HG03066 (cell line): ENCODE measurements around the gene GTF3C2.
"Not testable (repeated sequence)": the region's sequence is repeated elsewhere in the genome, so short reads cannot be mapped to it uniquely, and the experiment has no call there.

Experiments used
- ATAC-seq: cut with Tn5 transposase; IDR thresholded peaks from one replicate; pipeline ENCODE4 v1.9.1; 2021; ENCODE audit warnings: low read depth; ENCODE audit not compliant: unreplicated experiment

The GTF3C2 gene

DNA sequence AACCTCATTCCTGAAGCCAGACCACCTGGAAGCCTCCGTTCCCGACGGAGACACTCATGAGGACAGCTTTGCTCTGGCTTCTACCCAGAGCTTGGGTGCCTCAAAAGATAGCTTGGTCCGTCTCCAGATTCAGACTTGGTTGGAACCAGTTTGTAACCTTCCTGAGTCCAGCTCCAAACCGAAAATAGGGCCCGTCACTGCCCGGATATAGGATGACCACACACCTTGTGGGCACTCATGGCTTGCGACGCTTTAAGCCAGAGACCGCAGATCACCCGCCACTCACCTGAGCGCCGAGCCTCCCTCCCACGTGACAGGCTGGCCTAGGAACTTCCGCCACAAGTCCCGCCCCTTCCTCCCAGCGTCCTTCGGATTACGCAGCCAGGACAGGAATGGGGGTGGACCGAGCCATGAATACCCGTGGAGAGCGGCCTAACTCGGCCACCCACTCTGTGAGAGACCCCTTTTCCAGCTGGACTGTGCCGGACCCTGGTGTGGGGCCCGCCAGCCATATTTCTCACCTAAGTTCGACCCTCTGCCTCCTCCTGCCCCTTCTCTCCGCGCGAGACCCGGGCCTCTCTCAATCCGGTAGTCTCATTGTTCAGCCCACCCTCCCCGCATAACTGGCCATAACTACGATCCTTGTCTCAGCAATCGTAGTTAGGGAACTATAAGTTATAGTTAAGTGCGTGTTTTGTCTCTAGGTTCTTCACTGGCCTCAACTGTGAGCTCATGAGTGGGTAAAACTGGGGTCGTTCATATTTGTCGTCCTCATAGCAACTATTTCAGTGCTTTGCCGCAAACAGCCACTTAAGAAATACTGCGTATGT is 33.6 kb downstream of the GTF3C2 start, which contains the start of gene MPV17:
Gene MPV17 (minus strand): TSS at position 332 of the 830 bp plus-strand sequence. CDS start 580 bp downstream, outside the sequence.
- ATAC-seq, result peak; percentile 87

DNA sequence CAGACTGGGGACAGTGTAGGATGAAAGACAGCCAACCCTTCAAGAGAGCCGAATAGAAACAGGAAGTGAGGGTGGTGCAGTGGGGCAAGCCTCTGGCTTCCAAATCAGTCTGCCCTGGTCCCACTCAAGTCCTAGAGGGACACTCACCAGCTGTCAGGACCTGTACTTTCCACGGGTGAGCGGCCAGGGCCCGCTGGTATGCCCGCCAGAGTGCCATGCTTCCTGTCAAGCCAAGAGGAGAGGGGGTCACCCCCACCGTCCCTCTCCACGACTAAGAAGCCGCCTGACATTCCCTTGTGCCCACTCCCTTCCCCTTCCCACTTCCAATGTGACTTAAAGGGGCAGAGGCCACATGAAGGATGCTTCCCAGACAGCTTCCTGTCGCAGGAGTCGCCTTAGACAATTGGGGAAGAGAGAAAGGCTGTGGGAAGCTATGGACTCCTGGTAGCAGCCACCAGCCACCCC is 34.2 kb downstream of the GTF3C2 start:
- no peak for ATAC-seq

DNA sequence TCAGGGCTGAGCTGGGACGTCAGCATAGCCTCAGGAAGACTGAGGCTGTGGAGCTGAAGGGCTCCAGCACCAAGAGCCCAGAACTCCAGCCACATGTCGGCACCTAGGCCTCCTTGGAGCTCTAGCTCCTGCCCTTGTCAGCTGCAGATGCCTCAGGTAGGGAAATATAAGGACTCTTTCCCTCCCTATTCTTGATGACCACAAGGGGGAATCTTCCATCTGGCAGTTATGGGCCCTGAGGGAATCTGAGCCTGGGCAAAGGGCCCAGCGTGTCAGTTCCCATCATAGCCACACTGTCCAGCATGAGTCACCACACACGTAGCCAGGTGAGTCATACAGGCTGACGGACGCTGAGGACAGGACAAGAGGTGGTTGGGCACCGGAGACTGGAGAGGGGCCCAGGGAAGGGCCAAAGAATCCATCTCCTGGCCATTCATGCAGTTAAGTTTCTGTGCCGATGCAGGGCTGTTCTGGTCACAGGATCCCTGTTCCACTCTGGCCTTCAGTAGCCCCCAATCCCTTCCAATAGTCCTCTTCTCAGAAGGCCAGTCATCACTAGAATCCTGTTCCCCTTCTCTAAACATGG is 35.5 kb downstream of the GTF3C2 start:
- no peak for ATAC-seq

DNA sequence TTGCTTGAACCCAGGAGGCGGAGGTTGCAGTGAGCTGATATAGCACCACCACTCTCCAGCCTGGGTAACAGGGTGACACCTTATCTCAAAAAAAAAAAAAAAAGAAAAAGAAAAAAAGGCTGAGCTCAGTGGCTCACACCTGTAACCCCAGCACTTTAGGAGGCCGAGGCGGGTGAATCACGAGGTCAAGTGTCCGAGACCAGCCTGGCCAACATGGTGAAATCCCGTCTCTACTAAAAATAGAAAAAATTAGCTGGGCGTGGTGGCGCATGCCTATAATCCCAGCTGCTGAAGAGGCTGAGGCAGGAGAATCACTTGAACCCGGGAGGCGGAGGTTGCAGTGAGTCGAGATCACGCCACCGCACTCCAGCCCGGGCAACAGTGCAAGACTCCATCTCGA is 36.7 kb downstream of the GTF3C2 start:
- not testable (repeated sequence) for ATAC-seq

DNA sequence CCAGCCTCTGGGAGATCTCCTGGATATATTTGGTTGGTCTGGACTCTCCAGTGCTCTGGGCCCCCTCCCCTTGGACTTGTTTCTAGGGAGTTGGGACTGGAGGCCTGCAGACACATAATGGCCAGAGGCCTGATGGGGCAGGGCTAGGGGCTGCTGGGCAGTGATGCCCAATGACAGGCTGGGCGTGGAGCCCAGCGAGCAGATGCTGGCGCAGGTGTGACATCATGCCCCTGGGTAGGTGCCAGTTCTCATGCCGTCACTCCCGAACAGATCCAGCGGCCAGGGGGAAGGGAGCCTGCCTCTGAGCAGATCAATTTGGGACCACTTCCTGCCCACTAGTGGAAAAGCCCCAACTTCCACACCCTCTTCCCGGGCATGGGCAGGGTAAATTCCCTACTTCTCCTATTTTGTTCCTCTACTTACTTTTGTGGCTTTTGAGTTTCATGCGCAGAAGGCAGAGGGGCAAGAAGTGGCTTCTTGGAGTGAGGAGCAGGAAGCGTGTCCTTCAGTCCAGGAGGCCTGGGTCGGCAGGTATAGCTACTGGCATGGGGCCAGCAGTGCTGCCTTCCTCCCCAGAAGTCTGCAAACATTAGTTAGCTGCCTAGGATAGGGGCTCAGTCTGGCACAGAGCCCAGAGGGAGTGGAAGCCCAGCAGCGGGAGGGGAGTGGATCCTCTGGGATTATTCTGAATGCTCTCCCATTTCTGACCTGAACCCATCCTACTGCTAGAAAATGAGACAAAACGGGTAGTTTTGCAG is 39.7 kb downstream of the GTF3C2 start:
- ATAC-seq, result no peak

DNA sequence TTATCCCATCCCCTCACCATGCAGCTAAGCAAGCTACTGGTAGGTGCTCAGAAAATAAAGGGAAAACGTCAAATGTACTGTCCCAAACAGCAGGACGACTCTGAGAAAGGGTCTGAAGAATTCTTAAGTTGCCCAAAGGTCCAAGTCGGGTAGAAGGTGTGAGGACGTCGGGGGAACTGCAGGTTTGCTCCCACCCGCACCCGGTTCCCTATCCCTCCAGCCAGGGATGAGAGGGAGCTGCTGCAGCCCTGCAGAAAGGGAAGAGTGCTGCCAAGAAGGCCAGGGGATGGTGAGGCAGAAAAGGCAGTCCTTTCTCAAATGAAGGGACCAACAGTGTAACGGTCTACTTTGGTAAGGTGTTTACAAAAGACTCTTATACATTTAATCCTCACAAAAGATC is 41.4 kb downstream of the GTF3C2 start:
- no peak for ATAC-seq

DNA sequence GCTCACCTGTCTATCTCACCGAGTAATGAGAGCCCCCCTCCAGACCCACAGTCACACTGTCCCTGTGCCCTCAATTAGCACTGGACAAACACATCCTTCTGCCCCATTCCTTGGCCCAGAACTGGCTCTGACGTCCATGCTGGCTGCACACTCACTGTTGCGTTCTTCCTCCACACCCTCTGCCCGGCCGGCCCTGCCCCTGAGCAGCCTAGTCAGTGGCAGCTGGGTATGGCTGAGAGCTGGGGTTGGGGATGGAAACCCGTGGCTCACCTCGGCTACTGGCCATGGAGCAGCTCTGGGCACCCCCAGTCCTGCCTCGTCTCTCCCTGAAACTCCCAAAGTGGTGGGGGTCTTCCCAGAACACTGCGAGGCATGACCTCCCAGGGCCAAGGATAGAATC is 41.9 kb downstream of the GTF3C2 start:
- ATAC-seq, result no peak

DNA sequence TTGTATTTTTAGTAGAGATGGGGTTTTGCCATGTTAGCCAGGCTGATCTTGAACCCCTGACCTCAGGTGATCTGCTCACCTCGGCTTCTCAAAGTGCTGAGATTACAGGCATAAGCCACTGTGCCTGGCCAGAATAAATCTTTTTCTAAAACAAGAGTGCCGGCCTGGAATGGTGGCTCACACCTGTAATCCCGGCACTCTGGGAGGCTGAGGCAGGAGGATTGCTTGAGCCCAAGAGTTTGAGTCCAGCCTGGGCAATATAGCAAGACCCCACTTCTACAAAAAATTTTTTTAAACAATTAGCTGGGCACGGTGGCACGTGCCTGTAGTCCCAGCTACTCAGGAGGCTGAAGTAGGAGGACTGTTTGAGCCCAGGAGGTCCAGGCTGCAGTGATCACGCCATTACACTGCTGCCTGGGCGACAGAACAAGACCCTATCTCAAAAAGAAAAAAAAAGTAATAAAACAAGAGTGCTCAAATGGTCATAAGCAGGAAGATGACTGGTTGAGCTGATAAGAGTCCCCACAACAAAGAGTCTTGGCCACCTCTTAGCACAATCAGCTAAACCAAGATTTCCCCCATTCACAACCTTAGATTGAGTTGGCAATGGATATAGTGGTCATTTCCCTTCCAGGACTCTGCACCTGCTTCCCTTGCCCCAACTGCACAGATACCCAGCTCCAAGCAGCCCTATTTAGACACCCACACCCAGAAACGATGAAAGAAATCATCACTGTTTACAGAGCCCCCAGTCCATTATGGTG is 42.5 kb downstream of the GTF3C2 start:
- no peak for ATAC-seq

DNA sequence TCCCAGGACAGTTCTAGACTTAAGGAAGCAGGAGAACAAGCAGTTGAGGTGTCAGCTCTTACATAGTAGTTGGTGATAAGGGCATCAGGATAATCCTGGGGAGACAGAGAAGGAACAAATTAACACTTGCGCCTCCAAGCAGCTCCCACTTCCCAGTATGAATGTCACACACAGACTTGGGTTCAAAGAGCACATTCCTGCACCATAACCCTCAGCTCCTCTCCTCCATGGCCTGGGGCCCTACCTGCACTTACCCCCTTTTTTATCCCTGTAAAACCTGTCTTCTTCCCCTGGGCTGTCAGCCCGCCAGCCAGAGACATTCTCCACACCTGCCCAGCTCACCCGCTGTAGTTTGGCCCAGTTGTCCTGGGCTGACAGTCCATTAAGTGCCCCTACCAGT is 44.4 kb downstream of the GTF3C2 start:
- ATAC-seq, result no peak

DNA sequence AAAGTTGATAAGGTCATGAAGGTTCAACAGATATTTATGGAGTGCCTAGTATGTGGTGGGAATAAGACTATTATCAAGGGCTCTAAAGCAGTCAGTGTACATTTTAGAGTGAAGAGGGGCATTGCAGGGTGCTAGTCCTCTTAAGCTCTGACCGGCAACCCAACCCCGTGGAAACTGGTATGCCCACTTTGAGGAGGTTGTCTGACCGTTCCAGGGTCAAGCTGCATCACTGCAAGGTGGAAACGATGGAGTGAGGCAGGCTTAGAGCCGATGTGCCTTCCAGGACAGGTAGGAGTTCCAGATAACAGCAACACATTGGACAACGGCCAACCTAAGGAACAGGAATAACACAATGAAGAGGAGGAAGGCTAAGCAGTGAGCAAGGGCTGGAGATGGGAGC is 46.9 kb downstream of the GTF3C2 start:
- no peak for ATAC-seq

DNA sequence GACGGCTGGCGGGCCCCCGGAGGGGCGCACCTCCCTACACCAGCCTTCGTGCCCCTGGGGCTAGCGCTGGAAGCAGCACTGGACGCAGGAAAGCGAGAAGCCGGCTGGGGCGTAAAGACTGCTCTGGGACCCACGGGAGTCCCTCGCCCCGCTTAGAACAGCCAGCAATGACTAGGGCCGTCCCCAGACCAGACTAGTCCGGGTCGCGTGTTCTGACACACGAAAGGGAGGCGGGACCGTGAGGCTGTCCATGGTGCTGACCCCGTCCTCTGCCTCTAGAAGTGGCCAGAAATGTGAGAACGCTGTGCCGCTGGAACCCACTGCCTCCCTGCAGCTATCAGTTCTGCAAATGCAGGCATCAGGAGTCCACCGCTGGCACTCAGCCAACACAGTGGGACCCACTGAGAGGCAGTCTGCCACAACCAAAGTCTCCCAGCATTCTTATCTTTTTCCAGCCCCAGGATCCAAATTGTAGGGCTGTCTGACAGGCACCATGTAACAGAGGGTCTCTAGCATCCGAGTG is 48.1 kb downstream of the GTF3C2 start, which contains the start of gene UCN:
Gene UCN (minus strand): TSS at position 87 of the 523 bp plus-strand sequence. CDS start 550 bp downstream, outside the sequence.
- ATAC-seq, result no peak

DNA sequence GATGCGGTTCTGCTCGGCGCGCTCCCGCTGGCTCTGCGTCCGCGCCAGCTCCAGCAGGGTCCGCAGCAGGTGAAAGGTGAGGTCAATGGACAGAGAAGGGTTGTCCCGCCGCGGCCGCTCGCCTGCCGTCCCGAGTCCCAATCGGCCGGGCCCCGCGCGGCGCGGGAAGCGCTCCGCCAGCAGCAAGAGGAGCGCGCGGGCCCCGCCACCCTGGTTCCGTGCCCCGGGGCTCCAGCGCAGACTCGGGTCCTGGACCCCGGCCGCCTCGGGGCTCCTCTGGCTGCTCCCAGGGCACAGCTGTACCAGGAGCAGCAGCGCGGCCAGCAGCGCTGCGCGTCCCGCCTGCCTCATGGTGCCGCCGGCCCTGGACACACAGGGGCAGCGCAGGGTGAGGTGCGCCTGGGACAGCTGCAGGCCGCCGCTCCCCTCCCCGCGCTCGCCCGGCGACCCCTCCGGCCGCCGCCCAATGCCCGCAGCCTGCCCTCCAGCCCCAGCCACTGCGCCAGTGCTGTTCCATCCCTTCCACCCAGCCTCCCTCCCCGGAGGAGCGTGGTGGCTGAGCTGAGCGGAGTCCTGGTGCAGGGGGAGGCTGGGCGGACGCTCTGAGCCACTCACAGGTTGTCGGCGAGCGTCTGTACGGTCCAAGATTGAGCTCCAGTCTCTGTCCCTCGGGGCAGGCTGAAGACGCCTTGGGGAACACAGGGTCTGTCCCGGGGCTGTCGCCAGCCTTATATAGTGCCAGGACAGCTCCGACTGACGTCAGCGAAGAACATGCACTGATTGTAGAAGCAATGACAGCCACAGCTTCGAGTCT is 48.8 kb downstream of the GTF3C2 start:
- no peak for ATAC-seq

DNA sequence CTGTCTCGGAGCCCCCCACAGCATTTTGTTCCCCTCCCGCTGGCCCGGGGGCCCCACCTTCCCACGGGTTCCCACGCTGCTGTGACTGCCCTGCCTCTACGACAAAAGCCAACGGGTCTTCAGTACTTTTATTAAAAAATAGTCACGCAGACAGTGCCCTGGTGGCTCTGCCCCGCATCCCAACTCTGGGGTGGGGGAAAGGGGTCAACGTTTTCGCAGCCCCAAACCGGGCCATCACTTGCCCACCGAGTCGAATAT is 49.3 kb downstream of the GTF3C2 start:
- no peak for ATAC-seq

DNA sequence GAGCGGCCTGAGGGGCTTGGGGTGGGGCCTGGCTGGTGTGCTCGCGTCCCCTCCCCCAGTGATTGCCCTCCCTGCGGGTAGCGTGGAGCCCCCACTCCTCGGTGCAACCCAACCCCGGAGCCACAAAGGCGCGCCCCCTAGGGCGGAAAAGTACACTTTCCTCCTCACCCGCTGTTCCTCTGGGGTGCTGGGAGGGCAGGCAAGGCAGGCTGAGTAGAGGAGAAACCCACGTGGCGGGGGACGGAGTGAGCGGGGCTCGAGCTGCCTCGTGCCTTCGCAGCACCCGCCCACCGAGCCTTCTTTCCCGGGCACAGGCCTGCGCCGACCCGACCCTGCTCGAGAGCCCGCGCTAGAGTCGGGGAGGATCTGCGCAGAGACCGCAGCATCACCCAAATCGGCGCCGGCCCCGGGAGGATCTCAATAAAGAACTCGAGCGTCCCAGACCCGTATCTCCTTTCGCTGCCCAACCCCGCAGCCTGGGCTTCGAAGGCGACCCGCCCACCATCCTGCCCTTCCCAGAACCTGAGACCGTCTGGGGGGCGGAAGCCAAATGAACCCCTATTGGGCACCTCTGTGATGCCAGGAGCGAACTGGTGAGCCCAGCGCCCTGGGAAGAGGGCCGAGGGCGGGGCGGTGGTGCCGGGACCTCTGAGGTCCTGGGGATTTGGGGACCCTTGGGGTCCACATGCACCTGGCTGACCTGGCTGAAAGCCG is 49.8 kb downstream of the GTF3C2 start:
- no peak for ATAC-seq

DNA sequence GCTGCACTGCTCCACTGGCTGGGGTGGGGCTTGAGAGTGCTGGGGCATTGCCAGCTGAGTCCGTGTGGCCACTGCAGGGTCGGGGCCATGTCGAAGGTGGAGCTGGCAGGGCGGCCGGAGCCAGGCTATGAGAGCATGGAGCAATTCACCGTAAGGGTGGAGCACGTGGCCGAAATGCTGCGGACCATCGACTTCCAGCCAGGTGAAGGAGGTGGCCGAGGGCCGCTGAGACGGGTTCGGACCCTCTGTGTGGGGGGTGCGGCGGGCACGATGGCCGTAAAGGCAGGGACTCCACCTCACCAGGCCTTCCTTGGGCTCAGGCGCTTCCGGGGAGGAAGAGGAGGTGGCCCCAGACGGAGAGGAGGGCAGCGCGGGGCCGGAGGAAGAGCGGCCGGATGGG is 50.4 kb downstream of the GTF3C2 start:
- no peak for ATAC-seq

DNA sequence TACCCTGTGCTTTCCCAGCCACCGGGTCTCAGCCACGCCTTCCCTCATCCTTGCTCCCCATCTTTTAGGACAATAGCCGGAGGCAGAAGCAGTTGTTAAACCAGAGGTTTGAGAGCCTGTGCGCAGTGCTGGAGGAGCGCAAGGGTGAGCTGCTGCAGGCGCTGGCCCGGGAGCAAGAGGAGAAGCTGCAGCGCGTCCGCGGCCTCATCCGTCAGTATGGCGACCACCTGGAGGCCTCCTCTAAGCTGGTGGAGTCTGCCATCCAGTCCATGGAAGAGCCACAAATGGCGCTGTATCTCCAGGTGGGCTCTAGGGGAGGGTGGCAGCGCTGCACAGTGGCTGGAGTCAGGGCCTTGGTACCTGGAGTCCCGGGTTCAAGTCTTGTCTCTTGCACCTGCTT is 51.0 kb downstream of the GTF3C2 start:
- no peak for ATAC-seq

DNA sequence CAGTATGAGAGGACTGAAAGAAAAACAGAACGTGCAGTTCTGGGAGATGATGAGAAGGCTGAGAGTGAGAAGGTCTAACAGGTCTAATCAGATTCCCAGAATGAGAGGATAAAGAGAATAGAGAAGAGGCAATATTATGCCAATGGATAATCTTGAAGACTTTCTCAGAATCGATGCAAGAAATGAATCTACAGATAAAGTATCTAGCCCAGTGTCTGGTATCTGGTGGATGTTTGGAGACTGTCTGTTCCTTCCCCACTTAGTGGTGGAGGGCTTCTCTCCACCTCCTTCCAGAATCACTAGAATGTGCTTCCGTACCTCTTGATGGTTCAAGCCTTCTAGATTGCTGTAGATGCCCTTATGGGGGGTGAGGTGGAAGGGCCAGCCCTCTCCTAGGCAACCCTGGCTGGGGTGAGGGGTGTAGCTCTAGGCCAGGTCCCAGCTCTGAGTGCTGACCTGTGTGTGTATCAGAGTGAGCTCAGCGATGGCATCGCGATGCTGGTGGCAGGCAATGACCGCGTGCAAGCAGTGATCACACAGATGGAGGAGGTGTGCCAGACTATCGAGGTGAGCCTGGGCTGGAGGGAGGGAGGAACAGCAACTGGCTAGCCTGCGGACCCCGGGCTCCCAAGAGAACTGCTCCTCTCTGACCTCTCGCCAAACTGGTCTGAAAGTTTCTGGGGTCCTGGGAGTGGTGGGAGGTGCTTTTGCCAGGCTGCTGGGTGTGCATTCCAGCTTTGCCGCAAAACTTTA is 51.9 kb downstream of the GTF3C2 start:
- ATAC-seq, result no peak
